H1 (cell line): ENCODE data around the gene ABHD16B. TPM values are rescaled to one million over a fixed set of nuclear protein-coding genes. Genes with fewer than 3 reads are reported as not detected.
A peak's percentile ranks its signal among the peaks of the same experiment; 100 is the strongest.

Experiments used
- CTCF ChIA-PET: fragments of 300-600 bp; sonication (Branson Sonifier 250); formaldehyde crosslinking; loops from one replicate; lab custom pipeline; 2021; ENCODE audit not compliant: partially characterized antibody; lab: Charles Lee
- POLR2A ChIA-PET: fragments of 300-600 bp; sonication (Branson Sonifier 250); formaldehyde crosslinking; loops from one replicate; lab custom pipeline; 2021; ENCODE audit warnings: inconsistent platforms; ENCODE audit not compliant: partially characterized antibody; lab: Charles Lee
- DNase-seq, 2 experiments: peaks; one replicate each; pipeline versions ENCODE4 v3.0.0 to v3.0.0-alpha.2; 2010 to 2022; ENCODE audit warnings: low spot score in 2 of 2, low read depth in 1 of 2, mixed read lengths in 1 of 2
- FAIRE-seq: peaks from 2 replicates; lab custom pipeline; 2011; peaks lifted over from hg19 to GRCh38; lab: Jason Lieb, UNC
- H2AFZ ChIP-seq: 2 replicates; pipeline ENCODE4 v1.8.1; 2012; ENCODE audit warnings: low read length, inconsistent platforms
- H2AK5ac ChIP-seq: 2 replicates; pipeline ENCODE4 v1.6.1; 2013; ENCODE audit warnings: low read depth, low read length
- H2BK120ac ChIP-seq: replicated peaks from 2 replicates; pipeline ENCODE3; 2013; ENCODE audit warnings: low read depth, low read length, inconsistent platforms
- H2BK12ac ChIP-seq: 2 replicates; pipeline ENCODE4 v1.6.1; 2013; ENCODE audit warnings: low read depth, low read length
- H2BK15ac ChIP-seq: 2 replicates; pipeline ENCODE4 v1.6.1; 2013; ENCODE audit warnings: low read length
- H2BK20ac ChIP-seq: 2 replicates; pipeline ENCODE4 v1.6.1; 2013; ENCODE audit warnings: low read length
- H2BK5ac ChIP-seq: 2 replicates; pipeline ENCODE4 v1.6.1; 2013; ENCODE audit warnings: low read depth, low read length
- H3K14ac ChIP-seq: 2 replicates; pipeline ENCODE4 v1.6.1; 2013; ENCODE audit warnings: inconsistent platforms; ENCODE audit not compliant: insufficient read length
- H3K18ac ChIP-seq: 2 replicates; pipeline ENCODE4 v1.6.1; 2013; ENCODE audit warnings: low read length; ENCODE audit errors: extremely low read depth
- H3K23ac ChIP-seq: 2 replicates; pipeline ENCODE4 v1.6.1; 2013; ENCODE audit warnings: inconsistent platforms; ENCODE audit not compliant: insufficient read length
- H3K23me2 ChIP-seq: 2 replicates; pipeline ENCODE4 v1.6.1; 2013; ENCODE audit warnings: low read depth, low read length
- H3K27ac ChIP-seq: 2 replicates; pipeline ENCODE4 v1.6.1; 2011; ENCODE audit warnings: low read depth, low read length, inconsistent platforms
- H3K27me3 ChIP-seq, 4 experiments: replicated peaks in 1 of 4; 1 replicate in 1 of 4; 2 replicates in 3 of 4; pipeline versions ENCODE4 v1.6.1 to v1.8.1; 2011 to 2013; ENCODE audit warnings: low read length in 3 of 4, mild to moderate bottlenecking in 3 of 4, inconsistent platforms in 2 of 4, mixed read lengths in 2 of 4, moderate library complexity in 1 of 4; ENCODE audit not compliant: control insufficient read depth in 3 of 4, insufficient read depth in 3 of 4; ENCODE audit errors: extremely low read depth in 1 of 4
- H3K36me3 ChIP-seq, 4 experiments: 2 replicates each; pipeline versions ENCODE4 v1.6.1 to v1.8.1; 2011 to 2013; ENCODE audit warnings: mild to moderate bottlenecking in 4 of 4, low read length in 3 of 4, moderate library complexity in 2 of 4, control low read depth in 1 of 4, inconsistent platforms in 1 of 4; ENCODE audit not compliant: insufficient read depth in 4 of 4, control insufficient read depth in 2 of 4
- H3K4ac ChIP-seq: replicated peaks from 2 replicates; pipeline ENCODE3; 2013; ENCODE audit warnings: low read length, low read depth, mixed read lengths, inconsistent platforms; ENCODE audit not compliant: insufficient read length
- H3K4me1 ChIP-seq, 4 experiments: replicated peaks in 1 of 4; 1 replicate in 1 of 4; 2 replicates in 3 of 4; pipeline versions ENCODE4 v1.6.1 to v1.8.1; 2011 to 2013; ENCODE audit warnings: low read length in 3 of 4, inconsistent platforms in 2 of 4, mixed read lengths in 1 of 4; ENCODE audit not compliant: insufficient read depth in 4 of 4, control insufficient read depth in 3 of 4
- H3K4me2 ChIP-seq, 2 experiments: 2 replicates each; pipeline versions ENCODE4 v1.6.1 to v1.8.1; 2011 to 2013; ENCODE audit warnings: low read depth in 2 of 2, low read length in 2 of 2, control low read depth in 1 of 2, inconsistent platforms in 1 of 2, mild to moderate bottlenecking in 1 of 2; ENCODE audit not compliant: insufficient read depth in 1 of 2
- H3K4me3 ChIP-seq, 4 experiments: fragments of 200-600, 300-600 bp in 1 of 4; sonication (generic), shearing (Covaris generic), sonication (Bioruptor Twin) in 1 of 4; 2 replicates each; pipeline versions ENCODE4 v1.5.1 to v1.8.1; 2011 to 2016; ENCODE audit warnings: low read length in 4 of 4, low read depth in 3 of 4, control low read depth in 2 of 4, inconsistent platforms in 2 of 4, mild to moderate bottlenecking in 2 of 4, mixed read lengths in 1 of 4, moderate library complexity in 1 of 4; ENCODE audit not compliant: insufficient read depth in 2 of 4; ENCODE audit errors: extremely low read depth in 1 of 4
- H3K56ac ChIP-seq: replicated peaks from 2 replicates; pipeline ENCODE3; 2013; ENCODE audit warnings: low read depth, mild to moderate bottlenecking, mixed read lengths, low read length, inconsistent platforms; ENCODE audit not compliant: insufficient read length
- H3K79me1 ChIP-seq: 2 replicates; pipeline ENCODE4 v1.6.1; 2013; ENCODE audit warnings: low read depth, low read length, control low read depth
- H3K79me2 ChIP-seq, 2 experiments: 2 replicates each; pipeline versions ENCODE4 v1.6.1 to v1.8.1; 2012 to 2013; ENCODE audit warnings: low read length in 2 of 2, mild to moderate bottlenecking in 2 of 2, inconsistent platforms in 1 of 2; ENCODE audit not compliant: insufficient read depth in 2 of 2, control insufficient read depth in 1 of 2
- H3K9ac ChIP-seq, 4 experiments: replicated peaks in 1 of 4; 1 replicate in 1 of 4; 2 replicates in 3 of 4; pipeline versions ENCODE4 v1.6.1 to v1.8.1; 2011 to 2013; ENCODE audit warnings: low read depth in 3 of 4, low read length in 3 of 4, control low read depth in 2 of 4, mild to moderate bottlenecking in 2 of 4, moderate library complexity in 2 of 4, inconsistent platforms in 1 of 4; ENCODE audit errors: extremely low read depth in 1 of 4
- H3K9me3 ChIP-seq, 2 experiments: 2 replicates each; pipeline versions ENCODE4 v1.6.1 to v1.8.1; 2012 to 2013; ENCODE audit warnings: mild to moderate bottlenecking in 2 of 2, moderate library complexity in 2 of 2, control low read depth in 1 of 2, inconsistent platforms in 1 of 2, low read depth in 1 of 2, low read length in 1 of 2, mixed read lengths in 1 of 2; ENCODE audit not compliant: insufficient read depth in 2 of 2
- H4K20me1 ChIP-seq, 2 experiments: replicated peaks in 1 of 2; 2 replicates each; pipeline versions ENCODE3 to v1.8.1; 2011 to 2013; ENCODE audit warnings: inconsistent platforms in 2 of 2, low read length in 2 of 2, mild to moderate bottlenecking in 1 of 2; ENCODE audit not compliant: insufficient read depth in 2 of 2, control insufficient read depth in 1 of 2
- H4K5ac ChIP-seq: 2 replicates; pipeline ENCODE4 v1.6.1; 2013; ENCODE audit warnings: low read length, low read depth, mixed read lengths, inconsistent platforms; ENCODE audit not compliant: insufficient read length
- H4K8ac ChIP-seq: 2 replicates; pipeline ENCODE4 v1.8.0; 2013; ENCODE audit warnings: mild to moderate bottlenecking, moderate library complexity, low read length, inconsistent platforms; ENCODE audit not compliant: insufficient read depth; ENCODE audit errors: extremely low read depth
- H4K91ac ChIP-seq: replicated peaks from 2 replicates; pipeline ENCODE3; 2013; ENCODE audit warnings: low read length, mixed read lengths, inconsistent platforms; ENCODE audit not compliant: insufficient read length
- BCL11A ChIP-seq, 2 experiments: IDR thresholded peaks; one replicate each; pipeline ENCODE4 v1.6.1; 2011; ENCODE audit warnings: low read depth in 2 of 2, low read length in 2 of 2, mild to moderate bottlenecking in 2 of 2
- CTBP2 ChIP-seq: IDR thresholded peaks from 2 replicates; pipeline ENCODE4 v1.7.0; 2011; ENCODE audit warnings: borderline replicate concordance, mild to moderate bottlenecking, moderate library complexity, mixed read lengths, low read length; ENCODE audit not compliant: insufficient read depth, insufficient read length
- GTF2F1 ChIP-seq: IDR thresholded peaks from 2 replicates; pipeline ENCODE4 v1.6.1; 2012; ENCODE audit warnings: low read depth, low read length, improper control_type of control experiment, borderline replicate concordance
- KDM5A ChIP-seq: fragments of 200-600 bp; IDR thresholded peaks from 2 replicates; pipeline ENCODE4 v1.7.1; 2012; ENCODE audit warnings: mild to moderate bottlenecking, low read length, inconsistent platforms, mixed read lengths
- MAX ChIP-seq: IDR thresholded peaks from 2 replicates; pipeline ENCODE4 v1.6.1; 2012; ENCODE audit warnings: inconsistent platforms
- NRF1 ChIP-seq: IDR thresholded peaks from 2 replicates; pipeline ENCODE4 v1.6.1; 2011; ENCODE audit warnings: mild to moderate bottlenecking, low read depth, low read length, improper control_type of control experiment
- RFX5 ChIP-seq: IDR thresholded peaks from 2 replicates; pipeline ENCODE4 v1.6.1; 2011; ENCODE audit warnings: low read depth, low read length, improper control_type of control experiment, borderline replicate concordance
- SAP30 ChIP-seq: fragments of 300-600 bp; sonication (generic); IDR thresholded peaks from 2 replicates; pipeline ENCODE4 v1.7.1; 2012; ENCODE audit warnings: low read length, moderate library complexity, mild to moderate bottlenecking, inconsistent platforms; ENCODE audit not compliant: insufficient read depth, insufficient replicate concordance
- SIN3A ChIP-seq, 2 experiments: IDR thresholded peaks in 1 of 2; conservative IDR thresholded peaks in 1 of 2; 2 replicates each; pipeline ENCODE4 v1.6.1; 2011 to 2012; ENCODE audit warnings: low read length in 2 of 2, improper control_type of control experiment in 1 of 2, low read depth in 1 of 2, mild to moderate bottlenecking in 1 of 2
- TAF1 ChIP-seq: IDR thresholded peaks from 2 replicates; pipeline ENCODE4 v1.6.1; 2011; ENCODE audit warnings: mild to moderate bottlenecking, low read depth, low read length
- TAF7 ChIP-seq: optimal IDR thresholded peaks from 2 replicates; pipeline ENCODE3; 2011; ENCODE audit warnings: low read depth, mild to moderate bottlenecking, inconsistent platforms, low read length, moderate library complexity, borderline replicate concordance
- WGBS, 2 experiments: shearing (Covaris generic) in 1 of 2; methylation state at CpG; one replicate each; pipeline versions ENCODE4 v1.1.6 to v1.1.7; 2013 to 2015; ENCODE audit warnings: low lambda C conversion rate in 2 of 2, mixed read lengths in 2 of 2, inconsistent platforms in 1 of 2, low coverage in 1 of 2, missing lambda C conversion rate in 1 of 2; ENCODE audit not compliant: insufficient replicate concordance in 2 of 2, insufficient coverage in 1 of 2, insufficient read length in 1 of 2; ENCODE audit errors: extremely low coverage in 1 of 2, missing lambda C conversion rate in 1 of 2; 5-methylcytosine and 5-hydroxymethylcytosine counted together
- polyA plus RNA-seq, 7 experiments: library from polyadenylated mRNA; depleted of rRNA in 3 of 7; stranded (reverse) in 5 of 7; unstranded in 2 of 7; fragments of >200 nt in 5 of 7; fragments of 200-250 nt in 2 of 7; gene quantifications; 1 replicate in 5 of 7; 2 replicates in 1 of 7; 4 replicates in 1 of 7; pipeline versions ENCODE4 v1.2.1 to v1.2.3, GENCODE V29; 2011 to 2013; ENCODE audit warnings: missing spikeins in 2 of 7, mixed read lengths in 2 of 7
- total RNA-seq: library from RNA; stranded (reverse); fragmentation: NEBNext Ultra II Directional; extraction: Animal tissue kit (Norgen Biotek cat#: 25700); gene quantifications from 2 replicates; pipeline ENCODE4 v1.2.1, GENCODE V29; 2021

ABHD16B gene
- total and polyA plus RNA-seq, 2 of the 8 experiments (the other 6 are each of a cell fraction or from before 2014, with no cell fraction given) = not detected

GRCh38 chr20:63886054-63886419 is 24.7 kb downstream of the ABHD16B start:
- Histone ChIP-seq H2AFZ (no peak overlapping the region), H2BK20ac (no peak overlapping the region), H3K18ac (no peak overlapping the region), H3K4ac (no peak overlapping the region), H2AK5ac (no peak overlapping the region), H3K23ac (no peak overlapping the region), H3K27ac (no peak overlapping the region), H2BK12ac (no peak overlapping the region), H3K14ac (no peak overlapping the region), H4K8ac (0 out of 2 replicates have a peak overlapping the region, but pooled peaks have one; percentile 14), H3K4me2 (no peak overlapping the region), H3K79me1 (peaks cover 21% of the 10 kb centered on the region), H3K9me3 (no peaks in the 10 kb centered on the region), H2BK120ac (no peak overlapping the region), H2BK5ac (no peak overlapping the region), H3K23me2 (no peaks in the 10 kb centered on the region), H3K79me2 (peaks cover 0 to 2% of the 10 kb centered on the region in 2 experiments; a peak in 1 of 4 replicates), H3K9ac (no peak overlapping the region), H4K20me1 (peaks cover 11 to 30% of the 10 kb centered on the region in 2 experiments), H3K56ac (no peak overlapping the region), H3K36me3 (peaks cover 12 to 43% (median 22%) of the 10 kb centered on the region in 4 experiments), H4K5ac (no peak overlapping the region), H3K27me3 (no peaks in the 10 kb centered on the region), H3K4me3 (no peak overlapping the region), H2BK15ac (no peak overlapping the region), H4K91ac (no peak overlapping the region), H3K4me1 (no peaks in the 10 kb centered on the region)
- FAIRE-seq = no peak
- 89% methylated on average over 6 of the region's 14 CpGs; no CpG with 5 or more reads in 1 of the 2 experiments for WGBS, 2 experiments
- CTCF ChIA-PET = interaction anchor here (0.7 kb wide), 2 partner anchors 17 to 31 kb away, joined by 3 read pairs; no protein-coding TSS in a partner anchor
- DNase-seq = no peak
- no peak for TF ChIP-seq GTF2F1
- no peak for TF ChIP-seq KDM5A
- no peak for TF ChIP-seq NRF1
- TF ChIP-seq MAX = no peak
- TF ChIP-seq TAF7 = no peak
- no peak for TF ChIP-seq BCL11A (IDR thresholded peaks at IDR 0.05; ENCODE audit: low read depth in 2 of 2, low read length in 2 of 2)
- TF ChIP-seq RFX5 = no peak
- no peak for TF ChIP-seq TAF1
- TF ChIP-seq CTBP2 = no peak
- TF ChIP-seq SAP30 = no peak
- TF ChIP-seq SIN3A (conservative IDR thresholded peaks at IDR 0.05 in 1 of 2, IDR thresholded peaks at IDR 0.05 in 1 of 2; ENCODE audit: low read depth in 1 of 2, low read length in 2 of 2) = no peak
- POLR2A ChIA-PET = interaction anchor here (0.6 to 2.0 kb wide), 4 partner anchors 11 to 78 kb away, joined by 3 to 7 read pairs (median 4); no protein-coding TSS in a partner anchor
